Ectodermal cell (in vitro differentiated cells): ENCODE data around the gene MTA1.

ENCODE experiments used
- H3K27ac ChIP-seq: 2 replicates; pipeline ENCODE4 v1.7.0; 2013; ENCODE audit warnings: mild to moderate bottlenecking, low read depth, low read length; ENCODE audit not compliant: insufficient read depth, poor library complexity, severe bottlenecking
- H3K27me3 ChIP-seq: 2 replicates; pipeline ENCODE4 v1.7.0; 2013; ENCODE audit warnings: mild to moderate bottlenecking, low read length; ENCODE audit not compliant: insufficient read depth, control insufficient read depth, poor library complexity, severe bottlenecking
- H3K36me3 ChIP-seq: one replicate; pipeline ENCODE4 v1.7.0; 2013; ENCODE audit warnings: low read length; ENCODE audit not compliant: control insufficient read depth, insufficient read depth
- H3K4me1 ChIP-seq: one replicate; pipeline ENCODE4 v1.7.0; 2013; ENCODE audit warnings: low read length; ENCODE audit not compliant: control insufficient read depth, insufficient read depth
- H3K4me3 ChIP-seq: 2 replicates; pipeline ENCODE4 v1.7.0; 2013; ENCODE audit warnings: low read depth, low read length, control low read depth; ENCODE audit not compliant: insufficient read depth
- H3K9me3 ChIP-seq: 2 replicates; pipeline ENCODE4 v1.7.0; 2013; ENCODE audit warnings: mild to moderate bottlenecking, low read length, moderate library complexity; ENCODE audit not compliant: control insufficient read depth
- WGBS, 2 experiments: methylation state at CpG; one replicate each; pipeline ENCODE4 v1.1.7; 2013; ENCODE audit warnings: missing lambda C conversion rate in 2 of 2; 5-methylcytosine and 5-hydroxymethylcytosine counted together

MTA1 gene

GRCh38 chr14:105388110-105388951 lies 31.3 kb upstream of the MTA1 start:
- no peaks in the 10 kb centered on the region for H3K27me3 ChIP-seq
- H3K4me3 ChIP-seq = no peak overlapping the region
- no peak overlapping the region for H3K27ac ChIP-seq
- no peaks in the 10 kb centered on the region for H3K36me3 ChIP-seq
- H3K4me1 ChIP-seq = no peaks in the 10 kb centered on the region
- no peaks in the 10 kb centered on the region for H3K9me3 ChIP-seq
- 92 to 93% methylated on average over 25 of the region's 25 CpGs for WGBS, 2 experiments

GRCh38 chr14:105388976-105389375 lies 30.7 kb upstream of the MTA1 start:
- WGBS, 2 experiments = 93% methylated on average over 16 of the region's 16 CpGs
- no peak overlapping the region for H3K27ac ChIP-seq
- no peaks in the 10 kb centered on the region for H3K9me3 ChIP-seq
- no peak overlapping the region for H3K4me3 ChIP-seq
- no peaks in the 10 kb centered on the region for H3K4me1 ChIP-seq
- H3K27me3 ChIP-seq = no peaks in the 10 kb centered on the region
- no peaks in the 10 kb centered on the region for H3K36me3 ChIP-seq

GRCh38 chr14:105389534-105389933 lies 30.1 kb upstream of the MTA1 start:
- Histone ChIP-seq H3K36me3 (no peaks in the 10 kb centered on the region), H3K4me1 (no peaks in the 10 kb centered on the region), H3K27me3 (no peaks in the 10 kb centered on the region), H3K9me3 (no peaks in the 10 kb centered on the region), H3K27ac (no peak overlapping the region), H3K4me3 (no peak overlapping the region)
- 94 to 96% methylated on average over 12 of the region's 12 CpGs for WGBS, 2 experiments

- H3K27ac ChIP-seq = no peak overlapping the region
- H3K4me3 ChIP-seq = no peak overlapping the region
- 95 to 96% methylated on average over 27 of the region's 27 CpGs for WGBS, 2 experiments
- H3K9me3 ChIP-seq = no peaks in the 10 kb centered on the region
- no peaks in the 10 kb centered on the region for H3K4me1 ChIP-seq
- H3K27me3 ChIP-seq = no peaks in the 10 kb centered on the region
- no peaks in the 10 kb centered on the region for H3K36me3 ChIP-seq
Observed at GRCh38 chr14:105389976-105390848, 29.4 kb upstream of the MTA1 start.

- 88 to 91% methylated on average over 24 of the region's 24 CpGs for WGBS, 2 experiments
- H3K4me3 ChIP-seq = no peak overlapping the region
- H3K27me3 ChIP-seq = no peaks in the 10 kb centered on the region
- H3K9me3 ChIP-seq = no peaks in the 10 kb centered on the region
- no peaks in the 10 kb centered on the region for H3K4me1 ChIP-seq
- no peaks in the 10 kb centered on the region for H3K36me3 ChIP-seq
- no peak overlapping the region for H3K27ac ChIP-seq
Observed at GRCh38 chr14:105390849-105391500, 28.7 kb upstream of the MTA1 start.

- Histone ChIP-seq H3K4me3 (no peak overlapping the region), H3K27ac (no peak overlapping the region), H3K36me3 (no peaks in the 10 kb centered on the region), H3K4me1 (no peaks in the 10 kb centered on the region), H3K9me3 (no peaks in the 10 kb centered on the region), H3K27me3 (no peaks in the 10 kb centered on the region)
- 91 to 93% methylated on average over 23 of the region's 23 CpGs for WGBS, 2 experiments
Observed at GRCh38 chr14:105391541-105391940, 28.1 kb upstream of the MTA1 start.

- WGBS, 2 experiments = 94 to 95% methylated on average over 40 of the region's 40 CpGs
- H3K9me3 ChIP-seq = no peaks in the 10 kb centered on the region
- no peaks in the 10 kb centered on the region for H3K27me3 ChIP-seq
- H3K36me3 ChIP-seq = no peaks in the 10 kb centered on the region
- H3K4me1 ChIP-seq = no peaks in the 10 kb centered on the region
- no peak overlapping the region for H3K4me3 ChIP-seq
- no peak overlapping the region for H3K27ac ChIP-seq
Observed at GRCh38 chr14:105392131-105393090, 27.2 kb upstream of the MTA1 start.

- WGBS, 2 experiments = 95 to 97% methylated on average over 14 of the region's 14 CpGs
- Histone ChIP-seq H3K27ac (no peak overlapping the region), H3K4me3 (no peak overlapping the region), H3K9me3 (no peaks in the 10 kb centered on the region), H3K4me1 (no peaks in the 10 kb centered on the region), H3K36me3 (no peaks in the 10 kb centered on the region), H3K27me3 (no peaks in the 10 kb centered on the region)
Observed at GRCh38 chr14:105393151-105393550, 26.5 kb upstream of the MTA1 start.

GRCh38 chr14:105394714-105395537 lies 24.7 kb upstream of the MTA1 start:
- Histone ChIP-seq H3K9me3 (peaks cover 5% of the 10 kb centered on the region), H3K36me3 (peaks cover 9% of the 10 kb centered on the region), H3K27me3 (no peaks in the 10 kb centered on the region), H3K4me3 (no peak overlapping the region), H3K4me1 (no peaks in the 10 kb centered on the region), H3K27ac (no peak overlapping the region)
- 92% methylated on average over 25 of the region's 25 CpGs for WGBS, 2 experiments
